OCI-LY7 (cell line): ENCODE results near the gene PRLR. TPM values are rescaled to one million over a fixed set of nuclear protein-coding genes. Genes with fewer than 3 reads are reported as not detected.

Experiments
- BruUV-seq: library from RNA; stranded (reverse); fragments of 400-500 nt; replicated peaks from 2 replicates; lab custom pipeline; 2021; lab: Mats Ljungman, UMichigan
- CTCF ChIA-PET: fragments of 300-600 bp; sonication (Branson Sonifier 250); formaldehyde crosslinking; loops from one replicate; lab custom pipeline; 2022; ENCODE audit warnings: antibody characterized with exemption; ENCODE audit not compliant: unreplicated experiment; lab: Charles Lee
- POLR2A ChIA-PET: fragments of 300-600 bp; sonication (Branson Sonifier 250); formaldehyde crosslinking; loops from one replicate; lab custom pipeline; 2022; ENCODE audit warnings: antibody characterized with exemption; lab: Charles Lee
- DNase-seq: peaks from one replicate; pipeline ENCODE4 v3.0.0-alpha.2; 2015; ENCODE audit warnings: low spot score
- H2AFZ ChIP-seq: fragments of 200-600 bp; sonication (generic), shearing (Covaris generic); 2 replicates; pipeline ENCODE4 v1.6.1; 2014; ENCODE audit warnings: mild to moderate bottlenecking, antibody characterized with exemption, low read length, moderate library complexity
- H3K27ac ChIP-seq: fragments of 200-600 bp; sonication (generic); 2 replicates; pipeline ENCODE4 v1.5.1; 2014; ENCODE audit warnings: mixed run types, low read depth, mild to moderate bottlenecking, moderate library complexity, low read length, inconsistent platforms; ENCODE audit not compliant: poor library complexity, severe bottlenecking
- H3K36me3 ChIP-seq: fragments of 200-600 bp; sonication (generic); 2 replicates; pipeline ENCODE4 v1.6.1; 2014; ENCODE audit warnings: mild to moderate bottlenecking, antibody characterized with exemption, low read length, moderate library complexity, mixed read lengths; ENCODE audit not compliant: insufficient read depth
- H3K4me1 ChIP-seq: fragments of 200-600 bp; sonication (generic); 2 replicates; pipeline ENCODE4 v1.5.1; 2014; ENCODE audit warnings: mild to moderate bottlenecking, low read length; ENCODE audit not compliant: insufficient read depth, poor library complexity, severe bottlenecking
- H3K4me2 ChIP-seq: fragments of 200-600 bp; sonication (generic); 2 replicates; pipeline ENCODE4 v1.6.1; 2014; ENCODE audit warnings: mild to moderate bottlenecking, low read length
- H3K4me3 ChIP-seq: fragments of 200-600 bp; sonication (generic); 2 replicates; pipeline ENCODE4 v1.5.1; 2014; ENCODE audit warnings: mild to moderate bottlenecking, low read depth, low read length; ENCODE audit not compliant: poor library complexity, severe bottlenecking
- H3K79me2 ChIP-seq: fragments of 200-600 bp; sonication (generic); 2 replicates; pipeline ENCODE4 v1.6.1; 2016; ENCODE audit warnings: low read depth, mild to moderate bottlenecking, low read length, moderate library complexity, mixed read lengths; ENCODE audit not compliant: insufficient read depth
- H3K9me2 ChIP-seq: fragments of 200-600 bp; sonication (generic); 2 replicates; pipeline ENCODE4 v1.6.1; 2016; ENCODE audit warnings: mild to moderate bottlenecking, low read length, mixed read lengths; ENCODE audit not compliant: insufficient read depth
- H3K9me3 ChIP-seq: fragments of 200-600 bp; sonication (generic); 2 replicates; pipeline ENCODE4 v1.6.1; 2014; ENCODE audit warnings: mild to moderate bottlenecking, mixed run types, low read length, mixed read lengths
- H4K20me1 ChIP-seq: fragments of 200-600 bp; sonication (generic); 2 replicates; pipeline ENCODE4 v1.6.1; 2014; ENCODE audit warnings: mild to moderate bottlenecking, antibody characterized with exemption, low read length, moderate library complexity, mixed read lengths; ENCODE audit not compliant: insufficient read depth
- CTCF ChIP-seq: fragments of 200-600 bp; sonication (generic); conservative IDR thresholded peaks from 2 replicates; pipeline ENCODE4 v1.5.1; 2014; ENCODE audit warnings: mild to moderate bottlenecking, antibody characterized with exemption, low read length, moderate library complexity, mixed read lengths
- EZH2phosphoT487 ChIP-seq: fragments of 200-600 bp; sonication (generic); IDR thresholded peaks from 2 replicates; pipeline ENCODE4 v1.6.1; 2018; ENCODE audit warnings: low read depth, borderline replicate concordance, mild to moderate bottlenecking, mixed run types, antibody characterized with exemption, low read length, moderate library complexity, mixed read lengths
- intact Hi-C: fragments of 100-400 bp; cut with micrococcal nuclease; formaldehyde crosslinking; loops from one replicate; pipeline ENCODE4 v1.10.0; 2022; ENCODE audit not compliant: unreplicated experiment
- total RNA-seq, 2 experiments: library from RNA; depleted of rRNA in 1 of 2; stranded (reverse); fragments of >200 nt in 1 of 2; shearing (Covaris generic) in 1 of 2; gene quantifications; 2 replicates each; pipeline ENCODE4 v1.2.3, GENCODE V29; 2014 to 2022

Gene PRLR
- total RNA-seq, 2 experiments from 2014 or later: not detected

GRCh38 chr5:35001842-35002241 is 228.4 kb downstream of the PRLR start:
- H3K4me2 ChIP-seq: no peak overlapping the region
- no peak for TF ChIP-seq EZH2phosphoT487
- no peak for TF ChIP-seq CTCF
- no peaks in the 10 kb centered on the region for H3K9me3 ChIP-seq
- H2AFZ ChIP-seq: no peak overlapping the region
- no peaks in the 10 kb centered on the region for H3K4me1 ChIP-seq
- ChIA-PET POLR2A (interaction anchor here (0.6 to 0.7 kb wide), 3 partner anchors 10 to 496 kb away, joined by 3 read pairs; no protein-coding TSS in a partner anchor), CTCF (no interaction called here)
- no TSS peak for BruUV-seq
- no peaks in the 10 kb centered on the region for H3K9me2 ChIP-seq
- H4K20me1 ChIP-seq: no peaks in the 10 kb centered on the region
- H3K36me3 ChIP-seq: no peaks in the 10 kb centered on the region
- H3K79me2 ChIP-seq: no peaks in the 10 kb centered on the region
- intact Hi-C loops: loop anchor here (2.0 to 5.0 kb wide), 2 partner anchors 479 to 530 kb away; no protein-coding TSS in a partner anchor
- no peak overlapping the region for H3K27ac ChIP-seq
- no peak overlapping the region for H3K4me3 ChIP-seq
- DNase-seq: no peak

Other genes starting within 250 kb of the PRLR start
- gene AGXT2, start 182.5 kb downstream of the PRLR start, total RNA-seq (2014; rRNA removed; shearing (Covaris generic)): not detected in 2 replicates
- not detected in 2 replicates for gene AGXT2, start 182.5 kb downstream of the PRLR start, total RNA-seq (2022)